ENCODE results near the gene CARD10. TPM values are rescaled to one million over a fixed set of nuclear protein-coding genes. Genes with fewer than 3 reads are reported as not detected.

The CARD10 gene
- polyA plus RNA-seq, 1 donor from 2014 or later: 0.36 TPM

DNA sequence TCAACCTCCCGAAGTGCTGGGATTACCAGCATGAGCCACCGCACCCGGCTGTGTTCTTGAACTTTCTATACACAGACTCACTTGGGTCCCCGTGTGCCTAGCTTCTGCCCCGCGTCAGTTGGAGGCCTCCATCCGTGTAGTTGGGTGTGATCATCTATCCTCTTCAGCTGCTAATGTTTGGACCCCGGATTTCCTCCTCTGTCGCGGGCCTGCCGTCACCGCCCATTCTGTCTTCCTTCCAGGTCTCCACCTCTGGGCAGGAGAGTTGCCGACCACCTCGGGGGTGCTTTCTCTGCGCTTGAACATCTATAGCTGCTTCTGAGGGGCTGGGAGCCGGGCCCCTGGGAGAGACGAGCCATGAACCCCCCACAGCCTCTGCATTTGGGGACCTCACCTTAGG lies 46.6 kb upstream of the CARD10 start:
- no peaks in the 10 kb centered on the region for H3K9me2 ChIP-seq (ENCODE audit: insufficient read depth, low read length)
- H3F3A ChIP-seq (ENCODE audit: insufficient read depth, low read length, poor library complexity, severe bottlenecking): no peaks in the 10 kb centered on the region
- peaks cover 19% of the 10 kb centered on the region for H3K27me3 ChIP-seq (ENCODE audit: insufficient read depth, low read depth, low read length)
- H3K4me2 ChIP-seq (ENCODE audit: low read length): no peak overlapping the region
- H3K9ac ChIP-seq (ENCODE audit: low read length): no peak overlapping the region
- no peaks in the 10 kb centered on the region for H3K36me3 ChIP-seq (ENCODE audit: insufficient read depth, low read length)
- H2AFZ ChIP-seq (ENCODE audit: low read depth, low read length): no peak overlapping the region
- H3K9me3 ChIP-seq (ENCODE audit: low read length): no peaks in the 10 kb centered on the region
- H3K4me3 ChIP-seq (ENCODE audit: low read length): no peak overlapping the region
- H4K20me1 ChIP-seq (ENCODE audit: insufficient read depth): no peaks in the 10 kb centered on the region
- H3K79me2 ChIP-seq (replicated peaks; ENCODE audit: insufficient read depth, low read length): no peaks in the 10 kb centered on the region
- no peak for TF ChIP-seq TAF1 (IDR thresholded peaks at IDR 0.05; ENCODE audit: low read depth)
- TF ChIP-seq, protein P1, sequence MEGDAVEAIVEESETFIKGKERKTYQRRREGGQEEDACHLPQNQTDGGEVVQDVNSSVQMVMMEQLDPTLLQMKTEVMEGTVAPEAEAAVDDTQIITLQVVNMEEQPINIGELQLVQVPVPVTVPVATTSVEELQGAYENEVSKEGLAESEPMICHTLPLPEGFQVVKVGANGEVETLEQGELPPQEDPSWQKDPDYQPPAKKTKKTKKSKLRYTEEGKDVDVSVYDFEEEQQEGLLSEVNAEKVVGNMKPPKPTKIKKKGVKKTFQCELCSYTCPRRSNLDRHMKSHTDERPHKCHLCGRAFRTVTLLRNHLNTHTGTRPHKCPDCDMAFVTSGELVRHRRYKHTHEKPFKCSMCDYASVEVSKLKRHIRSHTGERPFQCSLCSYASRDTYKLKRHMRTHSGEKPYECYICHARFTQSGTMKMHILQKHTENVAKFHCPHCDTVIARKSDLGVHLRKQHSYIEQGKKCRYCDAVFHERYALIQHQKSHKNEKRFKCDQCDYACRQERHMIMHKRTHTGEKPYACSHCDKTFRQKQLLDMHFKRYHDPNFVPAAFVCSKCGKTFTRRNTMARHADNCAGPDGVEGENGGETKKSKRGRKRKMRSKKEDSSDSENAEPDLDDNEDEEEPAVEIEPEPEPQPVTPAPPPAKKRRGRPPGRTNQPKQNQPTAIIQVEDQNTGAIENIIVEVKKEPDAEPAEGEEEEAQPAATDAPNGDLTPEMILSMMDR (IDR thresholded peaks at IDR 0.05; ENCODE audit: poor library complexity, severe bottlenecking): no peak
- TF ChIP-seq MXI1 (conservative IDR thresholded peaks at IDR 0.05; ENCODE audit: poor library complexity, severe bottlenecking): no peak
- no peak for TF ChIP-seq EP300 (conservative IDR thresholded peaks at IDR 0.05; ENCODE audit: poor library complexity, severe bottlenecking)
- TF ChIP-seq, protein P2, sequence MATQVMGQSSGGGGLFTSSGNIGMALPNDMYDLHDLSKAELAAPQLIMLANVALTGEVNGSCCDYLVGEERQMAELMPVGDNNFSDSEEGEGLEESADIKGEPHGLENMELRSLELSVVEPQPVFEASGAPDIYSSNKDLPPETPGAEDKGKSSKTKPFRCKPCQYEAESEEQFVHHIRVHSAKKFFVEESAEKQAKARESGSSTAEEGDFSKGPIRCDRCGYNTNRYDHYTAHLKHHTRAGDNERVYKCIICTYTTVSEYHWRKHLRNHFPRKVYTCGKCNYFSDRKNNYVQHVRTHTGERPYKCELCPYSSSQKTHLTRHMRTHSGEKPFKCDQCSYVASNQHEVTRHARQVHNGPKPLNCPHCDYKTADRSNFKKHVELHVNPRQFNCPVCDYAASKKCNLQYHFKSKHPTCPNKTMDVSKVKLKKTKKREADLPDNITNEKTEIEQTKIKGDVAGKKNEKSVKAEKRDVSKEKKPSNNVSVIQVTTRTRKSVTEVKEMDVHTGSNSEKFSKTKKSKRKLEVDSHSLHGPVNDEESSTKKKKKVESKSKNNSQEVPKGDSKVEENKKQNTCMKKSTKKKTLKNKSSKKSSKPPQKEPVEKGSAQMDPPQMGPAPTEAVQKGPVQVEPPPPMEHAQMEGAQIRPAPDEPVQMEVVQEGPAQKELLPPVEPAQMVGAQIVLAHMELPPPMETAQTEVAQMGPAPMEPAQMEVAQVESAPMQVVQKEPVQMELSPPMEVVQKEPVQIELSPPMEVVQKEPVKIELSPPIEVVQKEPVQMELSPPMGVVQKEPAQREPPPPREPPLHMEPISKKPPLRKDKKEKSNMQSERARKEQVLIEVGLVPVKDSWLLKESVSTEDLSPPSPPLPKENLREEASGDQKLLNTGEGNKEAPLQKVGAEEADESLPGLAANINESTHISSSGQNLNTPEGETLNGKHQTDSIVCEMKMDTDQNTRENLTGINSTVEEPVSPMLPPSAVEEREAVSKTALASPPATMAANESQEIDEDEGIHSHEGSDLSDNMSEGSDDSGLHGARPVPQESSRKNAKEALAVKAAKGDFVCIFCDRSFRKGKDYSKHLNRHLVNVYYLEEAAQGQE (IDR thresholded peaks at IDR 0.05; ENCODE audit: borderline replicate concordance): no peak
- no peak for TF ChIP-seq SMC3 (conservative IDR thresholded peaks at IDR 0.05; ENCODE audit: poor library complexity)
- no peak for TF ChIP-seq EZH2 (IDR thresholded peaks at IDR 0.05; ENCODE audit: borderline replicate concordance, insufficient read depth, low read length, poor library complexity, severe bottlenecking)
- no peak for TF ChIP-seq POLR2AphosphoS5 (IDR thresholded peaks at IDR 0.05)
- TF ChIP-seq RAD21 (conservative IDR thresholded peaks at IDR 0.05): no peak
- H3K27ac ChIP-seq (ENCODE audit: low read length): no peak overlapping the region

DNA sequence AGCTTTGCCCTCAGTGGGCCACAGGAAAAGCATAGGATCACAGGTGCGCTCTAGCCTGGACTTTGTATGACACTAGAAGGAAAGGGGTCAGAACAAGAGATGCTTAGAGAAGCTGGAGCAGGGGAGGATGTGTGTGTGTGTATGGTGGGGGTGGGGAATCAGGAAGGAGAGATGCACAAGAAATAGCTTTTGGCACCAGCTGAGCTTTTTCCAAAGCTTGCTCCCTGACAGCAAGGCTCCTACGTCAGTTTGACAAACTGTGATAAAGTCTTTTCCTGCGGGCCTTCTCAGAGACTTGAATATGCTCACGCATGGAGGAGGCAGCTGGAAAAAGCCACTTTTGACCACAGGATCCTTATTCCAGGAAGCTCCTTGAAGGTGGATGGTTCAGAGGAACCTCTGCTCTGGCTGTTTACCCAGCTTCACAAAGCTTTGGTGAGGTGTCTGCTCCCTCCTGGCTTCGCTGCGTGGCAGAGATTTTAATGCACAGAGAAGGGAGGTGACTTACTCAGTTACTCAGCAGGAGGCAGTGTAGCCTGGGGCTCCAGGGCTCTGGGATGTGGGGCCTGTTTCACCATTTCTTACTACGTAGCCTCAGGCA lies 45.0 kb upstream of the CARD10 start:
- no peaks in the 10 kb centered on the region for H4K20me1 ChIP-seq (ENCODE audit: insufficient read depth)
- H3K9me2 ChIP-seq (ENCODE audit: insufficient read depth, low read length): no peaks in the 10 kb centered on the region
- no peak overlapping the region for H3K4me3 ChIP-seq (ENCODE audit: low read length)
- no peak overlapping the region for H3K4me2 ChIP-seq (ENCODE audit: low read length)
- no peak for TF ChIP-seq EZH2 (IDR thresholded peaks at IDR 0.05; ENCODE audit: borderline replicate concordance, insufficient read depth, low read length, poor library complexity, severe bottlenecking)
- TF ChIP-seq TAF1 (IDR thresholded peaks at IDR 0.05; ENCODE audit: low read depth): no peak
- TF ChIP-seq, protein P1 (IDR thresholded peaks at IDR 0.05; ENCODE audit: poor library complexity, severe bottlenecking): no peak
- no peak for TF ChIP-seq POLR2AphosphoS5 (IDR thresholded peaks at IDR 0.05)
- TF ChIP-seq EP300 (conservative IDR thresholded peaks at IDR 0.05; ENCODE audit: poor library complexity, severe bottlenecking): no peak
- TF ChIP-seq RAD21 (conservative IDR thresholded peaks at IDR 0.05): no peak
- TF ChIP-seq, protein P2 (IDR thresholded peaks at IDR 0.05; ENCODE audit: borderline replicate concordance): no peak
- TF ChIP-seq SMC3 (conservative IDR thresholded peaks at IDR 0.05; ENCODE audit: poor library complexity): no peak
- TF ChIP-seq MXI1 (conservative IDR thresholded peaks at IDR 0.05; ENCODE audit: poor library complexity, severe bottlenecking): no peak
- no peaks in the 10 kb centered on the region for H3F3A ChIP-seq (ENCODE audit: insufficient read depth, low read length, poor library complexity, severe bottlenecking)
- no peaks in the 10 kb centered on the region for H3K9me3 ChIP-seq (ENCODE audit: low read length)
- no peak overlapping the region for H3K9ac ChIP-seq (ENCODE audit: low read length)
- H3K27me3 ChIP-seq (ENCODE audit: insufficient read depth, low read depth, low read length): peaks cover 31% of the 10 kb centered on the region
- H3K27ac ChIP-seq (ENCODE audit: low read length): no peak overlapping the region
- no peaks in the 10 kb centered on the region for H3K36me3 ChIP-seq (ENCODE audit: insufficient read depth, low read length)
- no peak overlapping the region for H2AFZ ChIP-seq (ENCODE audit: low read depth, low read length)
- H3K79me2 ChIP-seq (replicated peaks; ENCODE audit: insufficient read depth, low read length): no peaks in the 10 kb centered on the region
